ENCODE measurements around the gene TMEM198. TPM values are rescaled to one million over a fixed set of nuclear protein-coding genes. Genes with fewer than 3 reads are reported as not detected.

The TMEM198 gene
- total and polyA plus RNA-seq, 4 donors = 0.74 to 1.9 (median 1.5) TPM

DNA sequence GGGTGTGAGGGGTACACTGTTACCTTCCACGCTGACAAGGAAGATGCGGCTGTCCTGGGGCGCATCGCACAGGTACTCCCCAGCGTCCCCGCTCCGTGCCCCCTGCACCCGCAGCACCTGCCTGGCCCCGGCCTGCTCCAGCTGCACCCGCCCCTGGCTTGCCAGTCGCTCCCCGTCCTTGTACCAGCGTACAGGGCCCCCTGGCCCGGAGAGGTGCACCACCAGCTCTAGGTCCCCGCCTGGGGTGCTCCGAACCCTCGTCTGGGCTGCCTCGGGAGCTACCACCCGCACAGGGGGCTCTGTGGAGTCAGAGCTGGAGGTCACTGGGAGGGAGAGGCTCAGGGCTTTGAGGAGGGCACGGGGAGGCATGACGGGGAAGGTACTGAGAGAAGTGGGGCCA lies 13.5 kb downstream of the TMEM198 start:
- Histone ChIP-seq H3K27ac (ENCODE audit: low read depth in 1 of 2, low read length in 2 of 2) (no peak overlapping the region), H3K9me3 (ENCODE audit: control insufficient read depth in 4 of 4, low read length in 3 of 4) (no peaks in the 10 kb centered on the region), H3K27me3 (ENCODE audit: control insufficient read depth in 4 of 4, insufficient read depth in 4 of 4, low read length in 3 of 4) (peaks cover 0 to 5% (median 0%) of the 10 kb centered on the region in 4 donors), H3K4me3 (ENCODE audit: low read depth in 1 of 3, low read length in 3 of 3) (no peak overlapping the region), H3K9ac (ENCODE audit: low read depth in 1 of 2, low read length in 2 of 2) (no peak overlapping the region), H3K4me1 (ENCODE audit: control insufficient read depth in 4 of 4, insufficient read depth in 4 of 4, low read length in 3 of 4) (peaks cover 5 to 9% (median 7%) of the 10 kb centered on the region in 4 donors), H3K36me3 (ENCODE audit: control insufficient read depth in 4 of 4, insufficient read depth in 3 of 4, low read depth in 1 of 4, low read length in 3 of 4) (no peaks in the 10 kb centered on the region)
- 93% methylated on average over 21 of the region's 21 CpGs for WGBS
- TF ChIP-seq RXRA (IDR thresholded peaks at IDR 0.05) = no peak
- TF ChIP-seq HNF4A (conservative IDR thresholded peaks at IDR 0.05) = no peak
- no peak for DNase-seq (ENCODE audit: low spot score)

DNA sequence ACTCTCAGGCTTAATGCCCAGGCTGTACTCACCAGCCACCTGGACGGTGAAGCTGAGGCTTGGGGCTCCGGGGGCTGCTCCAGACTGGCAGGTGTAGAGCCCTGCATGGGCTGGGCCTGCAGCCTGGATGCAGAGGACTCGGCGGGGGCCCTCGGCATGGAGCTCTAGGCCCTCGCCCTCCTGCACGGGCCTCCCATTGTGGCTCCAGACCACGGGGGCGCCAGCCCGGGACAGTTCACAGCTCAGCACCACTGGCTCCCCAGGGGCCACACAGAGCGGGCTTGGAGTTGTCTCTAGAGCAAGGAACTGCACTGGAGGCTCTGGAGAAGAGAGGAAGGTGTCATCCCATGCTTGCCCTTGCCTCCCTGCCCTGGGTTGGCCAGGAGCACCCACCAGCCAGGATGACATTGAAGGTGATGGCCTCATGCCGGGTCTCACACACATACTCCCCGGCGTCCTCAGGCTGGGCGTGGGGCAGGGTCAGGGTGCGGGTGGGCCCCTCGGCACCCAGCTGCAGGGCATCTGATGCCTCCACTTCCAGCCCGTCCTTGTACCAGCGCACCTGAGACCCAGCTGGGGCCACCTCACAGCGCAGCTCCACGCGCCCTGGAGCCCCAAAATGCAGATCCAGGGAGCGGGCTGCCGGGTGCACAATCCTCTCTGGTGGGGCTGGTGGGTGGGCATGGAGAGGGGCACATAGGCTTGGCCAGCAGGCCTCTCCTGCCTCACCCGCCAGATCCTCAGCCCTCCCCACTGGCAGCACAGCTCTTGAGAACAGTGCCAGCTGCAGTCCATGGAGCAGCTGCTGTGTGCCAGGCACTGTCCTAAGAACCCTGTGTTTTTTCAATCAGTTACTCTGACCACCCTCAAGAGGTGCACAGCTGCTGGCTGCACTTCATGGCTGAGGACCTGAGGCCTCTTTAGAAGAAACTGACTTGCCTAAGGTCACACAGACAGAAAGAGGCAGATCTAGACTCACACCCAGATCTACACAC lies 14.3 kb downstream of the TMEM198 start:
- Histone ChIP-seq H3K36me3 (ENCODE audit: control insufficient read depth in 4 of 4, insufficient read depth in 3 of 4, low read depth in 1 of 4, low read length in 3 of 4) (no peaks in the 10 kb centered on the region), H3K4me3 (ENCODE audit: low read depth in 1 of 3, low read length in 3 of 3) (no peak overlapping the region), H3K4me1 (ENCODE audit: control insufficient read depth in 4 of 4, insufficient read depth in 4 of 4, low read length in 3 of 4) (peaks cover 0 to 2% (median 2%) of the 10 kb centered on the region in 4 donors), H3K27ac (ENCODE audit: low read depth in 1 of 2, low read length in 2 of 2) (no peak overlapping the region), H3K27me3 (ENCODE audit: control insufficient read depth in 4 of 4, insufficient read depth in 4 of 4, low read length in 3 of 4) (peaks cover 0 to 3% (median 0%) of the 10 kb centered on the region in 4 donors), H3K9me3 (ENCODE audit: control insufficient read depth in 4 of 4, low read length in 3 of 4) (no peaks in the 10 kb centered on the region), H3K9ac (ENCODE audit: low read depth in 1 of 2, low read length in 2 of 2) (no peak overlapping the region)
- TF ChIP-seq, protein P1, sequence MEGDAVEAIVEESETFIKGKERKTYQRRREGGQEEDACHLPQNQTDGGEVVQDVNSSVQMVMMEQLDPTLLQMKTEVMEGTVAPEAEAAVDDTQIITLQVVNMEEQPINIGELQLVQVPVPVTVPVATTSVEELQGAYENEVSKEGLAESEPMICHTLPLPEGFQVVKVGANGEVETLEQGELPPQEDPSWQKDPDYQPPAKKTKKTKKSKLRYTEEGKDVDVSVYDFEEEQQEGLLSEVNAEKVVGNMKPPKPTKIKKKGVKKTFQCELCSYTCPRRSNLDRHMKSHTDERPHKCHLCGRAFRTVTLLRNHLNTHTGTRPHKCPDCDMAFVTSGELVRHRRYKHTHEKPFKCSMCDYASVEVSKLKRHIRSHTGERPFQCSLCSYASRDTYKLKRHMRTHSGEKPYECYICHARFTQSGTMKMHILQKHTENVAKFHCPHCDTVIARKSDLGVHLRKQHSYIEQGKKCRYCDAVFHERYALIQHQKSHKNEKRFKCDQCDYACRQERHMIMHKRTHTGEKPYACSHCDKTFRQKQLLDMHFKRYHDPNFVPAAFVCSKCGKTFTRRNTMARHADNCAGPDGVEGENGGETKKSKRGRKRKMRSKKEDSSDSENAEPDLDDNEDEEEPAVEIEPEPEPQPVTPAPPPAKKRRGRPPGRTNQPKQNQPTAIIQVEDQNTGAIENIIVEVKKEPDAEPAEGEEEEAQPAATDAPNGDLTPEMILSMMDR (IDR thresholded peaks at IDR 0.05; ENCODE audit: low read depth, low read length, missing input control) = no peak
- TF ChIP-seq GABPA (IDR thresholded peaks at IDR 0.05 in 1 of 2, conservative IDR thresholded peaks at IDR 0.05 in 1 of 2) = no peak
- no peak for TF ChIP-seq HNF4G (IDR thresholded peaks at IDR 0.05)
- no peak for DNase-seq (ENCODE audit: low spot score)
- 95% methylated on average over 25 of the region's 25 CpGs for WGBS

DNA sequence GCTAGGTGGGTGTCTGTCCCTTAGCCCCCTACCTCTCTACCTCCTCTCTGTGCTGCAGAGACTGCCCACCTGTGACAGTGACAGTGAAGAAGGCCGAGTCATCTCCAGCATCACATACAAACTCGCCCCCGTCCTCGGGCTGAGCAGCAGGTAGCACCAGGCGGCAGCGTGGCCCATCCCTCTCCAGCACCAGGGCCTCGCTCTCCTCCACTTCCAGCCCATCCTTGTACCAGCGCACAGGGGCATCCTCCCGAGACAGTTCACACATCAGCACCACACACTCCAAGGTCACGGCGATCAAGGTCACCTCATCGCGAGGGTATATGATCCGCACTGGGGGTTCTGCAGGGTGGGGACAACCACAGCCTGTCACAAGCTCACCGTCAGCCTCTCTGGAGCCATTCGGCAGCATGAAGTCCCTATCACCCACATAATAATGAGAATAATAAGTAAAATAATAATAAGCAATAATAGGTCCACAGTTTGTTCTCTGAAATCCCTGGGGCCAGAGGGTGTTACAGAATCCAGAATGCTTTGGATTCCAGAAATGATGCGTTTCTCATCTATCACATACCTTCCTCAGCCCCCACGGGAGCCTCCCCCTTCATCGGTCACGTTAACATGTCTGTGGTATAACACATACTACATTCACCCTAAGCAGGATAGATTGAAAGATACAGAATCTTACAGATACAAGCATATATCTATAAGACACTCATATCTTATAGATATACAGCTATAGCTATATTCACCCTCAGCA lies 15.5 kb downstream of the TMEM198 start:
- no peak overlapping the region for H3K9ac ChIP-seq (ENCODE audit: low read depth in 1 of 2, low read length in 2 of 2)
- H3K27ac ChIP-seq (ENCODE audit: low read depth in 1 of 2, low read length in 2 of 2) = no peak overlapping the region
- H3K4me1 ChIP-seq (ENCODE audit: control insufficient read depth in 4 of 4, insufficient read depth in 4 of 4, low read length in 3 of 4) = no peaks in the 10 kb centered on the region
- H3K4me3 ChIP-seq (ENCODE audit: low read depth in 1 of 3, low read length in 3 of 3) = no peak overlapping the region
- WGBS = 94% methylated on average over 20 of the region's 20 CpGs
- no peak for DNase-seq (ENCODE audit: low spot score)
- peaks cover 0 to 3% (median 0%) of the 10 kb centered on the region in 4 donors for H3K36me3 ChIP-seq (ENCODE audit: control insufficient read depth in 4 of 4, insufficient read depth in 3 of 4, low read depth in 1 of 4, low read length in 3 of 4)
- no peaks in the 10 kb centered on the region for H3K9me3 ChIP-seq (ENCODE audit: control insufficient read depth in 4 of 4, low read length in 3 of 4)
- no peaks in the 10 kb centered on the region for H3K27me3 ChIP-seq (ENCODE audit: control insufficient read depth in 4 of 4, insufficient read depth in 4 of 4, low read length in 3 of 4)
- TF ChIP-seq HNF4A (conservative IDR thresholded peaks at IDR 0.05) (no peak), TAF1 (conservative IDR thresholded peaks at IDR 0.05) (no peak), FOXA2 (IDR thresholded peaks at IDR 0.05) (no peak), RXRA (IDR thresholded peaks at IDR 0.05) (no peak), EGR1 (IDR thresholded peaks at IDR 0.05; ENCODE audit: low read depth in 2 of 2) (no peak), GABPA (IDR thresholded peaks at IDR 0.05 in 1 of 2, conservative IDR thresholded peaks at IDR 0.05 in 1 of 2) (no peak), JUND (IDR thresholded peaks at IDR 0.05) (no peak), YY1 (IDR thresholded peaks at IDR 0.05) (no peak), HNF4G (IDR thresholded peaks at IDR 0.05) (no peak), FOXA1 (IDR thresholded peaks at IDR 0.05) (no peak)
- TF ChIP-seq, protein P1 (IDR thresholded peaks at IDR 0.05; ENCODE audit: low read depth, low read length, missing input control) = no peak
- TF ChIP-seq, protein P2, sequence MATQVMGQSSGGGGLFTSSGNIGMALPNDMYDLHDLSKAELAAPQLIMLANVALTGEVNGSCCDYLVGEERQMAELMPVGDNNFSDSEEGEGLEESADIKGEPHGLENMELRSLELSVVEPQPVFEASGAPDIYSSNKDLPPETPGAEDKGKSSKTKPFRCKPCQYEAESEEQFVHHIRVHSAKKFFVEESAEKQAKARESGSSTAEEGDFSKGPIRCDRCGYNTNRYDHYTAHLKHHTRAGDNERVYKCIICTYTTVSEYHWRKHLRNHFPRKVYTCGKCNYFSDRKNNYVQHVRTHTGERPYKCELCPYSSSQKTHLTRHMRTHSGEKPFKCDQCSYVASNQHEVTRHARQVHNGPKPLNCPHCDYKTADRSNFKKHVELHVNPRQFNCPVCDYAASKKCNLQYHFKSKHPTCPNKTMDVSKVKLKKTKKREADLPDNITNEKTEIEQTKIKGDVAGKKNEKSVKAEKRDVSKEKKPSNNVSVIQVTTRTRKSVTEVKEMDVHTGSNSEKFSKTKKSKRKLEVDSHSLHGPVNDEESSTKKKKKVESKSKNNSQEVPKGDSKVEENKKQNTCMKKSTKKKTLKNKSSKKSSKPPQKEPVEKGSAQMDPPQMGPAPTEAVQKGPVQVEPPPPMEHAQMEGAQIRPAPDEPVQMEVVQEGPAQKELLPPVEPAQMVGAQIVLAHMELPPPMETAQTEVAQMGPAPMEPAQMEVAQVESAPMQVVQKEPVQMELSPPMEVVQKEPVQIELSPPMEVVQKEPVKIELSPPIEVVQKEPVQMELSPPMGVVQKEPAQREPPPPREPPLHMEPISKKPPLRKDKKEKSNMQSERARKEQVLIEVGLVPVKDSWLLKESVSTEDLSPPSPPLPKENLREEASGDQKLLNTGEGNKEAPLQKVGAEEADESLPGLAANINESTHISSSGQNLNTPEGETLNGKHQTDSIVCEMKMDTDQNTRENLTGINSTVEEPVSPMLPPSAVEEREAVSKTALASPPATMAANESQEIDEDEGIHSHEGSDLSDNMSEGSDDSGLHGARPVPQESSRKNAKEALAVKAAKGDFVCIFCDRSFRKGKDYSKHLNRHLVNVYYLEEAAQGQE (IDR thresholded peaks at IDR 0.05) = no peak
- TF ChIP-seq, protein P3, sequence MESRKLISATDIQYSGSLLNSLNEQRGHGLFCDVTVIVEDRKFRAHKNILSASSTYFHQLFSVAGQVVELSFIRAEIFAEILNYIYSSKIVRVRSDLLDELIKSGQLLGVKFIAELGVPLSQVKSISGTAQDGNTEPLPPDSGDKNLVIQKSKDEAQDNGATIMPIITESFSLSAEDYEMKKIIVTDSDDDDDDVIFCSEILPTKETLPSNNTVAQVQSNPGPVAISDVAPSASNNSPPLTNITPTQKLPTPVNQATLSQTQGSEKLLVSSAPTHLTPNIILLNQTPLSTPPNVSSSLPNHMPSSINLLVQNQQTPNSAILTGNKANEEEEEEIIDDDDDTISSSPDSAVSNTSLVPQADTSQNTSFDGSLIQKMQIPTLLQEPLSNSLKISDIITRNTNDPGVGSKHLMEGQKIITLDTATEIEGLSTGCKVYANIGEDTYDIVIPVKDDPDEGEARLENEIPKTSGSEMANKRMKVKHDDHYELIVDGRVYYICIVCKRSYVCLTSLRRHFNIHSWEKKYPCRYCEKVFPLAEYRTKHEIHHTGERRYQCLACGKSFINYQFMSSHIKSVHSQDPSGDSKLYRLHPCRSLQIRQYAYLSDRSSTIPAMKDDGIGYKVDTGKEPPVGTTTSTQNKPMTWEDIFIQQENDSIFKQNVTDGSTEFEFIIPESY (IDR thresholded peaks at IDR 0.05) = no peak
- TF ChIP-seq, protein P4, sequence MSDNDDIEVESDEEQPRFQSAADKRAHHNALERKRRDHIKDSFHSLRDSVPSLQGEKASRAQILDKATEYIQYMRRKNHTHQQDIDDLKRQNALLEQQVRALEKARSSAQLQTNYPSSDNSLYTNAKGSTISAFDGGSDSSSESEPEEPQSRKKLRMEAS (IDR thresholded peaks at IDR 0.05) = no peak
